HG02763 (cell line): Measurements from ENCODE around the gene FNBP1.
A peak's percentile ranks its signal among the peaks of the same experiment; 100 is the strongest.
"Not testable (repeated sequence)": the region's sequence is repeated elsewhere in the genome, so short reads cannot be mapped to it uniquely, and the experiment has no call there.

Experiments
- ATAC-seq: cut with Tn5 transposase; IDR thresholded peaks from one replicate; pipeline ENCODE4 v1.9.1; 2021; ENCODE audit warnings: mild to moderate bottlenecking, moderate library complexity; ENCODE audit not compliant: unreplicated experiment

FNBP1 gene

GRCh38 chr9:129895376-129896268 is 147.4 kb downstream of the FNBP1 start:
- ATAC-seq = no peak

GRCh38 chr9:129894120-129894823 is 148.7 kb downstream of the FNBP1 start:
- ATAC-seq = no peak

- no peak for ATAC-seq
Observed at GRCh38 chr9:129891569-129891968, 151.4 kb downstream of the FNBP1 start.

GRCh38 chr9:129890718-129891299 is 152.2 kb downstream of the FNBP1 start:
- ATAC-seq = not testable (repeated sequence)

- no peak for ATAC-seq
Observed at GRCh38 chr9:129889941-129890717, 152.9 kb downstream of the FNBP1 start.

- no peak for ATAC-seq
Observed at GRCh38 chr9:129889122-129889940, 153.7 kb downstream of the FNBP1 start.

GRCh38 chr9:129888293-129889121 is 154.5 kb downstream of the FNBP1 start:
- ATAC-seq = peak; percentile 50

- no peak for ATAC-seq
Observed at GRCh38 chr9:129887334-129888292, 155.4 kb downstream of the FNBP1 start.

GRCh38 chr9:129886226-129887174 is 156.5 kb downstream of the FNBP1 start:
- no peak for ATAC-seq

- ATAC-seq = peak; percentile 33
Observed at GRCh38 chr9:129885670-129886106, 157.3 kb downstream of the FNBP1 start.

- no peak for ATAC-seq
Observed at GRCh38 chr9:129885018-129885669, 157.8 kb downstream of the FNBP1 start.

GRCh38 chr9:129884220-129885017 is 158.6 kb downstream of the FNBP1 start:
- peak; percentile 41 for ATAC-seq

- ATAC-seq = no peak
Observed at GRCh38 chr9:129881547-129882324, 161.3 kb downstream of the FNBP1 start.

- no peak for ATAC-seq
Observed at GRCh38 chr9:129880654-129881546, 162.1 kb downstream of the FNBP1 start.
